Thoracic aorta (tissue), 2 donors: ENCODE measurements around the gene OR9A2. TPM values are rescaled to one million over a fixed set of nuclear protein-coding genes. Genes with fewer than 3 reads are reported as not detected.

ENCODE experiments used
- ATAC-seq: fragments of 150-250 bp; one replicate; pipeline ENCODE4 v1.8.0; 2017; ENCODE audit warnings: low read depth; ENCODE audit not compliant: insufficient number of reproducible peaks, low FRiP score
- DNase-seq: peaks from one replicate; pipeline ENCODE4 v3.0.0-alpha.2; 2020; ENCODE audit warnings: low spot score
- H3K27ac ChIP-seq, 2 donors: fragments of 200-600 bp; sonication (generic); 1 replicate in 1 of 2; 2 replicates in 1 of 2; pipeline ENCODE4 v1.5.1; 2016; ENCODE audit warnings: mild to moderate bottlenecking in 2 of 2, moderate library complexity in 2 of 2
- H3K27me3 ChIP-seq: fragments of 200-600 bp; sonication (generic); replicated peaks from 2 replicates; pipeline ENCODE4 v1.6.0; 2016; ENCODE audit warnings: mild to moderate bottlenecking; ENCODE audit not compliant: insufficient read depth
- H3K36me3 ChIP-seq: fragments of 200-600 bp; sonication (generic); one replicate; pipeline ENCODE4 v1.5.1; 2016
- H3K4me1 ChIP-seq, 2 donors: fragments of 200-600 bp; sonication (generic); 1 replicate in 1 of 2; 2 replicates in 1 of 2; pipeline versions ENCODE4 v1.5.1 to v1.6.0; 2016; ENCODE audit warnings: low read depth in 2 of 2, mild to moderate bottlenecking in 1 of 2; ENCODE audit not compliant: control insufficient read depth in 1 of 2
- H3K4me3 ChIP-seq: fragments of 200-600 bp; sonication (generic); 2 replicates; pipeline ENCODE4 v1.5.1; 2016; ENCODE audit warnings: mild to moderate bottlenecking
- H3K9me3 ChIP-seq: fragments of 200-600 bp; sonication (generic); 2 replicates; pipeline ENCODE4 v1.5.1; 2016
- total RNA-seq, 2 donors: library from RNA; depleted of rRNA; stranded (reverse); fragments of >200 nt; gene quantifications; one replicate each; pipeline versions ENCODE4 v1.1.0 to v1.2.3, GENCODE V29; 2016
- TF ChIP-seq, protein P1 (sequence below): fragments of 200-600 bp; sonication (generic); IDR thresholded peaks from one replicate; pipeline ENCODE4 v1.5.1; 2019; ENCODE audit warnings: antibody characterized with exemption

The OR9A2 gene
- total RNA-seq, 2 donors from 2014 or later, result not detected

- DNase-seq, result no peak
- ATAC-seq, result no peak
- H3K27me3 ChIP-seq, result no peaks in the 10 kb centered on the region
Observed at GRCh38 chr7:143012001-143012400, 14.9 kb downstream of the OR9A2 start.

DNA sequence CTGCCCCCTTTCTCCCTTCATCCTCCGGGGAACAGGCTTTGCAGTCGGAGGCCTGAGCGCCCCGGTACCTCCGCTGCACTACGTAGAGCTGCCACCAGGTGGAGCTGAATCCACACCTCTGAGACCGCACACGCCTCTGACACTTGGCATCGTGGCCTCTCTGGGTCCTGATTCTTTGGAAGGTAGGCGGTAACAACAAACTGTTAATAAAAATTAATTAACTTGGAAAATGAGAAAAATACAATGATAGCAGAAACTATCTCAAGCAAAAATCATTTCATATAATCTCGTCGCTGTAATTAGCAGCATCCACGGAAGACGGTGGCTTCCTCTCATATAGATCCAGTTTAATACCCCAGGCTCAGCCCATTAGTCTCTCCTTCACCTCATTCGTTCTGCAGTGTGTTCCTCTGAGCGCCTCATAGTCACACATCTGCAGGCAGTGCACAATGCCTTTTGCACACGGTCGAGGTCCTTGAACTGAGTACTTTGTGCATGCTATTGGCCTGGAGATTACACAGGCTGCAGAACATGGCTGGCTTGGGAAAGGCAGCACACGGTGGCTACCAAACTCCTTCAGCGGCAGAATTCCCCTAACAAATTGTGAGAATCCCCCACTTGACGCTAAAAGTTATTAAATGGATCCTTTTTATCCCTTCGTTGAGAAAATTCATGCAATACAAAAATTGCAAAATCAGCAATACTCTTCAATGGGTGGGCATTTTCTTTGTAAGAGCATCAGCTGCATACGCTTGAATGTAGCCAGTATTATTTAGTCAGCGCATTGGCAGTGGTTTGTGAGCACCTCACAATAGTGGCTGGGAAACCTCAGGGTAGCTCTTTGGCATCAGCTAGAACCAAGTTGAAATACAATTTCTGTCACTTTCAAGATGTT is 18.7 kb downstream of the OR9A2 start:
- TF ChIP-seq, protein P1, sequence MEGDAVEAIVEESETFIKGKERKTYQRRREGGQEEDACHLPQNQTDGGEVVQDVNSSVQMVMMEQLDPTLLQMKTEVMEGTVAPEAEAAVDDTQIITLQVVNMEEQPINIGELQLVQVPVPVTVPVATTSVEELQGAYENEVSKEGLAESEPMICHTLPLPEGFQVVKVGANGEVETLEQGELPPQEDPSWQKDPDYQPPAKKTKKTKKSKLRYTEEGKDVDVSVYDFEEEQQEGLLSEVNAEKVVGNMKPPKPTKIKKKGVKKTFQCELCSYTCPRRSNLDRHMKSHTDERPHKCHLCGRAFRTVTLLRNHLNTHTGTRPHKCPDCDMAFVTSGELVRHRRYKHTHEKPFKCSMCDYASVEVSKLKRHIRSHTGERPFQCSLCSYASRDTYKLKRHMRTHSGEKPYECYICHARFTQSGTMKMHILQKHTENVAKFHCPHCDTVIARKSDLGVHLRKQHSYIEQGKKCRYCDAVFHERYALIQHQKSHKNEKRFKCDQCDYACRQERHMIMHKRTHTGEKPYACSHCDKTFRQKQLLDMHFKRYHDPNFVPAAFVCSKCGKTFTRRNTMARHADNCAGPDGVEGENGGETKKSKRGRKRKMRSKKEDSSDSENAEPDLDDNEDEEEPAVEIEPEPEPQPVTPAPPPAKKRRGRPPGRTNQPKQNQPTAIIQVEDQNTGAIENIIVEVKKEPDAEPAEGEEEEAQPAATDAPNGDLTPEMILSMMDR, result peak; percentile 94
- no peaks in the 10 kb centered on the region for H3K36me3 ChIP-seq
- ATAC-seq (no peak), DNase-seq (peak; percentile 43)
- H3K27ac ChIP-seq, result no peak overlapping the region
- no peaks in the 10 kb centered on the region for H3K9me3 ChIP-seq
- H3K27me3 ChIP-seq, result no peaks in the 10 kb centered on the region
- peaks cover 0 to under 1% of the 10 kb centered on the region in 2 donors for H3K4me1 ChIP-seq
- no peak overlapping the region for H3K4me3 ChIP-seq

More at GRCh38 chr7:143012001-143012400, 14.9 kb downstream of the OR9A2 start:
- Histone ChIP-seq H3K9me3 (no peaks in the 10 kb centered on the region), H3K27ac (no peak overlapping the region), H3K36me3 (no peaks in the 10 kb centered on the region), H3K4me3 (no peak overlapping the region), H3K4me1 (peaks cover 0 to 11% of the 10 kb centered on the region in 2 donors)
- TF ChIP-seq, protein P1, result no peak

- TF ChIP-seq, protein P1, result no peak
- H3K4me3 ChIP-seq, result no peak overlapping the region
- no peak overlapping the region for H3K27ac ChIP-seq
- H3K36me3 ChIP-seq, result no peaks in the 10 kb centered on the region
- no peaks in the 10 kb centered on the region for H3K9me3 ChIP-seq
- no peaks in the 10 kb centered on the region for H3K4me1 ChIP-seq
- no peaks in the 10 kb centered on the region for H3K27me3 ChIP-seq
- ATAC-seq (no peak), DNase-seq (no peak)
Observed at GRCh38 chr7:143005632-143006260, 21.2 kb downstream of the OR9A2 start.

GRCh38 chr7:143003393-143004051 is 23.4 kb downstream of the OR9A2 start:
- H3K27ac ChIP-seq, result no peak overlapping the region
- H3K4me1 ChIP-seq, result no peaks in the 10 kb centered on the region
- H3K4me3 ChIP-seq, result peak overlapping the region; percentile 56
- TF ChIP-seq, protein P1, result peak; percentile 66
- no peak for ATAC-seq
- H3K27me3 ChIP-seq, result no peaks in the 10 kb centered on the region
- H3K36me3 ChIP-seq, result no peaks in the 10 kb centered on the region
- H3K9me3 ChIP-seq, result no peaks in the 10 kb centered on the region
- no peak for DNase-seq

- no peaks in the 10 kb centered on the region for H3K4me1 ChIP-seq
- H3K36me3 ChIP-seq, result no peaks in the 10 kb centered on the region
- H3K27me3 ChIP-seq, result no peaks in the 10 kb centered on the region
- H3K27ac ChIP-seq, result no peak overlapping the region
- TF ChIP-seq, protein P1, result no peak
- peak overlapping the region; percentile 56 for H3K4me3 ChIP-seq
- no peak for ATAC-seq
- DNase-seq, result no peak
- H3K9me3 ChIP-seq, result no peaks in the 10 kb centered on the region
Observed at GRCh38 chr7:143002898-143003297, 24.0 kb downstream of the OR9A2 start.
